Prostate gland (tissue), 2 donors: ENCODE data around the gene XRRA1.

ENCODE experiments used
- POLR2A ChIP-seq: fragments of 450-650 bp; IDR thresholded peaks from one replicate; pipeline ENCODE4 v1.6.1; 2016; ENCODE audit warnings: antibody characterized with exemption, mild to moderate bottlenecking
- POLR2AphosphoS5 ChIP-seq: sonication (generic); formaldehyde crosslinking; IDR thresholded peaks from one replicate; pipeline ENCODE4 v1.6.1; 2017; ENCODE audit warnings: antibody characterized with exemption
- TF ChIP-seq, protein P1 (sequence below), 4 experiments: fragments of 200-600 bp in 2 of 4; fragments of 450-650 bp in 2 of 4; sonication (generic) in 2 of 4; IDR thresholded peaks; 1 replicate in 3 of 4; 2 replicates in 1 of 4; pipeline ENCODE4 v1.5.1; 2016 to 2019; ENCODE audit warnings: antibody characterized with exemption in 4 of 4, mild to moderate bottlenecking in 2 of 4, moderate library complexity in 2 of 4

DNA sequence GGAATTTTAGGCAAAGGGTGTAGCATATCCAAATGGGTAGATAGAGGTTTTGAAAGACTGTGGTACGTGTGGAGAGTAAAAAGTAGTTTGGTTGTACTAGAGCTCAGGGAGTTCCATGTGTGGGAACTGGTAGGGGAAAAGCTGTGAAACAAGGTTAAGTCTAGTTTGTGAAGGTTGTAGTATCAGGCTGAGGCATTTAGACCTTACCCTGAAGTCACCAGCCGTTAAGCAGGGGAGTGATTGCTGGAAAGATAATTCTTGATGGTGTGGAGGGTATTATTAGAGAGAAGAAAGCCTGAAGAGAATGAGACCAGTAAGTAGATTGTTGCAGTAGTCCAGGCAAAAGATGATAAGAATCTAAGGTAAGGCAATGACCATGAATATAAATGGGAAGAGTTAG lies 132.2 kb downstream of the XRRA1 start:
- TF ChIP-seq, protein P1, sequence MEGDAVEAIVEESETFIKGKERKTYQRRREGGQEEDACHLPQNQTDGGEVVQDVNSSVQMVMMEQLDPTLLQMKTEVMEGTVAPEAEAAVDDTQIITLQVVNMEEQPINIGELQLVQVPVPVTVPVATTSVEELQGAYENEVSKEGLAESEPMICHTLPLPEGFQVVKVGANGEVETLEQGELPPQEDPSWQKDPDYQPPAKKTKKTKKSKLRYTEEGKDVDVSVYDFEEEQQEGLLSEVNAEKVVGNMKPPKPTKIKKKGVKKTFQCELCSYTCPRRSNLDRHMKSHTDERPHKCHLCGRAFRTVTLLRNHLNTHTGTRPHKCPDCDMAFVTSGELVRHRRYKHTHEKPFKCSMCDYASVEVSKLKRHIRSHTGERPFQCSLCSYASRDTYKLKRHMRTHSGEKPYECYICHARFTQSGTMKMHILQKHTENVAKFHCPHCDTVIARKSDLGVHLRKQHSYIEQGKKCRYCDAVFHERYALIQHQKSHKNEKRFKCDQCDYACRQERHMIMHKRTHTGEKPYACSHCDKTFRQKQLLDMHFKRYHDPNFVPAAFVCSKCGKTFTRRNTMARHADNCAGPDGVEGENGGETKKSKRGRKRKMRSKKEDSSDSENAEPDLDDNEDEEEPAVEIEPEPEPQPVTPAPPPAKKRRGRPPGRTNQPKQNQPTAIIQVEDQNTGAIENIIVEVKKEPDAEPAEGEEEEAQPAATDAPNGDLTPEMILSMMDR (IDR thresholded peaks at IDR 0.05) = no peak
- TF ChIP-seq POLR2AphosphoS5 (no peak), POLR2A (no peak)
